K562 (cell line): Measurements from ENCODE around the gene DTNA. TPM values are rescaled to one million over a fixed set of nuclear protein-coding genes. Genes with fewer than 3 reads are reported as not detected.

ENCODE experiments used
- ATAC-seq: fragments of 200-7000 bp; cut with Tn5 transposase; 3 replicates; pipeline ENCODE4 v1.9.1; 2020; ENCODE audit warnings: moderate library complexity
- BruUV-seq: library from RNA; stranded (reverse); fragments of 400-500 nt; replicated peaks from 2 replicates; lab custom pipeline; 2021; lab: Mats Ljungman, UMichigan
- CTCF ChIA-PET: fragments of 300-600 bp; formaldehyde crosslinking; extraction: SDS; loops from one replicate; lab custom pipeline; 2021; ENCODE audit warnings: low intra/inter-chr PET ratio; lab: Yijun Ruan, JAX
- POLR2A ChIA-PET: fragments of 300-600, 350-650 bp; sonication (Branson Sonifier 250); formaldehyde crosslinking; extraction: SDS; loops from one replicate; lab custom pipeline; 2021; ENCODE audit warnings: antibody characterized with exemption, inconsistent platforms; lab: Yijun Ruan, JAX
- DNase-seq, 4 experiments: peaks; one replicate each; pipeline versions ENCODE4 v3.0.0 to v3.0.0-alpha.2; 2011 to 2018; ENCODE audit warnings: low spot score in 3 of 4, mixed read lengths in 3 of 4; ENCODE audit errors: extremely low read depth in 1 of 4
- FAIRE-seq: peaks from 2 replicates; lab custom pipeline; 2011; peaks lifted over from hg19 to GRCh38; lab: Jason Lieb, UNC
- H2AFZ ChIP-seq: 2 replicates; pipeline ENCODE4 v1.6.0; 2011; ENCODE audit warnings: low read depth, low read length, control low read depth, inconsistent platforms
- H3K27ac ChIP-seq: fragments of 200-600 bp; 3 replicates; pipeline ENCODE4 v1.8.0; 2011; ENCODE audit warnings: low read depth, mild to moderate bottlenecking, control low read depth, inconsistent platforms, low read length, moderate library complexity, mixed read lengths; ENCODE audit errors: extremely low read depth
- H3K27me3 ChIP-seq, 2 experiments: fragments of 300-600 bp in 1 of 2; 2 replicates in 1 of 2; 3 replicates in 1 of 2; pipeline versions ENCODE4 v1.6.0 to v1.8.0; 2011; ENCODE audit warnings: inconsistent platforms in 2 of 2, low read length in 2 of 2, mild to moderate bottlenecking in 1 of 2, mixed read lengths in 1 of 2, moderate library complexity in 1 of 2; ENCODE audit not compliant: control insufficient read depth in 2 of 2, insufficient read depth in 2 of 2
- H3K36me3 ChIP-seq: fragments of 300-600 bp; 3 replicates; pipeline ENCODE4 v1.8.0; 2011; ENCODE audit warnings: mild to moderate bottlenecking, low read length, inconsistent platforms; ENCODE audit not compliant: control insufficient read depth, insufficient read depth
- H3K4me1 ChIP-seq, 2 experiments: fragments of 200-600 bp in 1 of 2; replicated peaks in 1 of 2; 2 replicates in 1 of 2; 3 replicates in 1 of 2; pipeline versions ENCODE4 v1.5.1 to v1.8.0; 2011; ENCODE audit warnings: inconsistent platforms in 2 of 2, low read length in 2 of 2, mild to moderate bottlenecking in 1 of 2, mixed read lengths in 1 of 2, moderate library complexity in 1 of 2; ENCODE audit not compliant: control insufficient read depth in 2 of 2, insufficient read depth in 2 of 2
- H3K4me2 ChIP-seq: 2 replicates; pipeline ENCODE4 v1.6.1; 2011; ENCODE audit warnings: low read length, control low read depth, inconsistent platforms, mixed read lengths; ENCODE audit not compliant: insufficient read depth
- H3K4me3 ChIP-seq: fragments of 200-600 bp; sonication (generic), shearing (Covaris generic); 2 replicates; pipeline ENCODE4 v1.5.1; 2016; ENCODE audit warnings: control low read depth, inconsistent platforms
- H3K79me2 ChIP-seq: fragments of 200-600 bp; 3 replicates; pipeline ENCODE4 v1.8.0; 2011; ENCODE audit warnings: low read length, inconsistent platforms; ENCODE audit not compliant: control insufficient read depth, insufficient read depth
- H3K9ac ChIP-seq, 2 experiments: 2 replicates each; pipeline versions ENCODE4 v1.6.0 to v1.6.1; 2011; ENCODE audit warnings: low read depth in 2 of 2, low read length in 2 of 2, control low read depth in 1 of 2, inconsistent platforms in 1 of 2, mild to moderate bottlenecking in 1 of 2, mixed read lengths in 1 of 2; ENCODE audit not compliant: insufficient read depth in 1 of 2
- H3K9me1 ChIP-seq: one replicate; pipeline ENCODE4 v1.6.0; 2011; ENCODE audit warnings: inconsistent platforms, mild to moderate bottlenecking, low read length, moderate library complexity; ENCODE audit not compliant: control insufficient read depth, insufficient read depth
- H3K9me3 ChIP-seq: replicated peaks from 2 replicates; pipeline ENCODE4 v1.5.1; 2011; ENCODE audit warnings: low read depth, low read length, inconsistent platforms; ENCODE audit not compliant: control insufficient read depth, insufficient read depth
- H4K20me1 ChIP-seq: replicated peaks from 2 replicates; pipeline ENCODE4 v1.6.1; 2011; ENCODE audit warnings: low read length, inconsistent platforms, mixed read lengths; ENCODE audit not compliant: control insufficient read depth, insufficient read depth
- ARHGAP35 ChIP-seq: fragments of 450-650 bp; IDR thresholded peaks from 2 replicates; pipeline ENCODE4 v1.6.1; 2018; ENCODE audit not compliant: partially characterized antibody
- CHCHD3 ChIP-seq: fragments of 250-450 bp; sonication (Bioruptor Pico); IDR thresholded peaks from 2 replicates; pipeline ENCODE4 v2.1.2; 2022; ENCODE audit warnings: mild to moderate bottlenecking
- CLOCK ChIP-seq: fragments of 250-450 bp; sonication (Bioruptor Pico); IDR thresholded peaks from 2 replicates; pipeline ENCODE4 v1.4.0; 2020; ENCODE audit warnings: mild to moderate bottlenecking, moderate library complexity, borderline replicate concordance
- MECOM ChIP-seq: fragments of 250-450 bp; sonication (Bioruptor Pico); IDR thresholded peaks from 2 replicates; pipeline ENCODE4 v1.8.0; 2022; ENCODE audit warnings: inconsistent platforms
- NFIC ChIP-seq: fragments of 450-650 bp; IDR thresholded peaks from 2 replicates; pipeline ENCODE4 v1.6.1; 2017; ENCODE audit warnings: mild to moderate bottlenecking, inconsistent platforms
- POLR3A ChIP-seq: IDR thresholded peaks from 2 replicates; pipeline ENCODE4 v1.6.1; 2011; ENCODE audit warnings: borderline replicate concordance, mild to moderate bottlenecking, moderate library complexity; ENCODE audit not compliant: insufficient read length, insufficient read depth; ENCODE audit errors: extremely low read depth
- TCF7L2 ChIP-seq: fragments of 150-350 bp; IDR thresholded peaks from 2 replicates; pipeline ENCODE4 v1.6.1; 2016; ENCODE audit warnings: low read depth, mild to moderate bottlenecking, low read length, moderate library complexity
- TSC22D4 ChIP-seq: fragments of 450-650 bp; IDR thresholded peaks from 2 replicates; pipeline ENCODE4 v1.6.1; 2016; ENCODE audit warnings: missing genetic modification characterization, missing biosample characterization, control low read depth
- WGBS: fragments of 100-300 bp; shearing (Covaris generic); methylation state at CpG from one replicate; pipeline ENCODE4 v1.1.6; 2016; ENCODE audit warnings: low coverage, mixed read lengths; ENCODE audit not compliant: insufficient coverage; ENCODE audit errors: missing lambda C conversion rate; 5-methylcytosine and 5-hydroxymethylcytosine counted together
- in situ Hi-C: fragments of 300-500 bp; cut with MboI; formaldehyde crosslinking; loops from 4 replicates; pipeline ENCODE4 v1.15.0; 2018; ENCODE audit warnings: inconsistent platforms, mixed read lengths
- intact Hi-C: fragments of 100-400 bp; cut with micrococcal nuclease; formaldehyde crosslinking; loops from 2 replicates; pipeline ENCODE4 v1.14.2; 2022
- polyA plus RNA-seq, 8 experiments: library from polyadenylated mRNA; depleted of rRNA in 4 of 8; stranded (reverse) in 5 of 8; unstranded in 3 of 8; fragments of >200 nt; fragmentation: Nextera tagmentation in 2 of 8; fragmentation: Illumina TruSeq in 1 of 8; extraction: Ambion mirVana in 2 of 8; extraction: Trizol in 1 of 8; gene quantifications; 2 replicates each; pipeline versions ENCODE4 v1.2.1 to v1.2.3, GENCODE V29; 2011 to 2014; ENCODE audit warnings: inconsistent platforms in 1 of 8, missing spikeins in 1 of 8
- total RNA-seq, 7 experiments: library from RNA; depleted of rRNA in 6 of 7; stranded (reverse); fragments of >200 nt in 6 of 7; fragmentation: Illumina TruSeq in 2 of 7; extraction: Trizol in 2 of 7; gene quantifications; 2 replicates each; pipeline versions ENCODE4 v1.2.1 to v1.2.3, GENCODE V29; 2011 to 2021; ENCODE audit warnings: low replicate concordance in 1 of 7
- TF ChIP-seq, protein P1 (sequence below), 2 experiments: fragments of 450-650 bp in 1 of 2; sonication (generic) in 1 of 2; formaldehyde crosslinking in 1 of 2; IDR thresholded peaks; 2 replicates each; pipeline versions ENCODE4 v1.7.1 to v1.9.0; 2016 to 2022; ENCODE audit warnings: inconsistent platforms in 1 of 2, mild to moderate bottlenecking in 1 of 2, missing genetic modification reagents in 1 of 2

Gene DTNA
- total and polyA plus RNA-seq, 9 of the 15 experiments (the other 6 are each of a cell fraction or from before 2014, with no cell fraction given): 0.07 to 2.4 (median 0.22) TPM; not detected in 2

DNA sequence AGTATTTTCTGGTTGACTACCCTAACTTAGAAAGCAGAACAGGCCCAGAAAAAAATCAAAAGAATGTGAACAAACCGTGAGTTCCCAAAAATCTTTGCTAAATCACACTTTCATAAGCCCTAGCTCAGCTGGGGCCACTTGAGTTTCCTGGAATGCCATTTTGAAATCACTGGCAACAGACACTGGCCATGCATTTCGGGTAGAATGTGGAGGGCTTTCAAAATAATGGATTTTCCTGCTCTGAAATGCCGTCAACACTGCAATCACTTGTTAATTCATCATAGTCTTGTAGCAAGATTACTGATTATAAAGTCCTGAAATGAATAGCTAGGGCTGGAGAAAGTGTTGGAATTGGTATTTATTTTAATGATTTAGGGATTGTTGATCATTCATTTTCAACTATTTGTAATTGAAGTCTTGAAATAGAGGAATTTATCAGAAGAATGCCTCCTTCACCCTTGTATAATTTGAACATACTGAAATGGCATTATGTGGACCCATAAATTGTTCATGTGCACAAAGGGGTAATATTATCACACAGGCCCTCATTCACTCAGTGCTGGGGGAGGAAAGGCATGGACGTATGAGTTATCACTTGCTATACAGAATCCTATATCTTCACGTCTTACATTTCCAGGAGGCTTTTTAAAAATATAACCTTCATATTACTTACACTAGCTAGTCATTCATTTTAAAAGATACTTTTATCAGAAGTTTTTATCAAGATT lies 134.8 kb downstream of the DTNA start:
- TF ChIP-seq NFIC (no peak), ARHGAP35 (no peak), TCF7L2 (no peak), CLOCK (CRISPR knock-in tag) (no peak), MECOM (no peak), POLR3A (no peak), CHCHD3 (CRISPR knock-in tag) (no peak), TSC22D4 (no peak)
- TF ChIP-seq, protein P1, sequence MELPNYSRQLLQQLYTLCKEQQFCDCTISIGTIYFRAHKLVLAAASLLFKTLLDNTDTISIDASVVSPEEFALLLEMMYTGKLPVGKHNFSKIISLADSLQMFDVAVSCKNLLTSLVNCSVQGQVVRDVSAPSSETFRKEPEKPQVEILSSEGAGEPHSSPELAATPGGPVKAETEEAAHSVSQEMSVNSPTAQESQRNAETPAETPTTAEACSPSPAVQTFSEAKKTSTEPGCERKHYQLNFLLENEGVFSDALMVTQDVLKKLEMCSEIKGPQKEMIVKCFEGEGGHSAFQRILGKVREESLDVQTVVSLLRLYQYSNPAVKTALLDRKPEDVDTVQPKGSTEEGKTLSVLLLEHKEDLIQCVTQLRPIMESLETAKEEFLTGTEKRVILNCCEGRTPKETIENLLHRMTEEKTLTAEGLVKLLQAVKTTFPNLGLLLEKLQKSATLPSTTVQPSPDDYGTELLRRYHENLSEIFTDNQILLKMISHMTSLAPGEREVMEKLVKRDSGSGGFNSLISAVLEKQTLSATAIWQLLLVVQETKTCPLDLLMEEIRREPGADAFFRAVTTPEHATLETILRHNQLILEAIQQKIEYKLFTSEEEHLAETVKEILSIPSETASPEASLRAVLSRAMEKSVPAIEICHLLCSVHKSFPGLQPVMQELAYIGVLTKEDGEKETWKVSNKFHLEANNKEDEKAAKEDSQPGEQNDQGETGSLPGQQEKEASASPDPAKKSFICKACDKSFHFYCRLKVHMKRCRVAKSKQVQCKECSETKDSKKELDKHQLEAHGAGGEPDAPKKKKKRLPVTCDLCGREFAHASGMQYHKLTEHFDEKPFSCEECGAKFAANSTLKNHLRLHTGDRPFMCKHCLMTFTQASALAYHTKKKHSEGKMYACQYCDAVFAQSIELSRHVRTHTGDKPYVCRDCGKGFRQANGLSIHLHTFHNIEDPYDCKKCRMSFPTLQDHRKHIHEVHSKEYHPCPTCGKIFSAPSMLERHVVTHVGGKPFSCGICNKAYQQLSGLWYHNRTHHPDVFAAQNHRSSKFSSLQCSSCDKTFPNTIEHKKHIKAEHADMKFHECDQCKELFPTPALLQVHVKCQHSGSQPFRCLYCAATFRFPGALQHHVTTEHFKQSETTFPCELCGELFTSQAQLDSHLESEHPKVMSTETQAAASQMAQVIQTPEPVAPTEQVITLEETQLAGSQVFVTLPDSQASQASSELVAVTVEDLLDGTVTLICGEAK (IDR thresholded peaks at IDR 0.05): no peak
- TF ChIP-seq, protein P1 (CRISPR knock-in tag; IDR thresholded peaks at IDR 0.05): no peak
- H3K9me1 ChIP-seq: no peaks in the 10 kb centered on the region
- no peak for FAIRE-seq
- no peak overlapping the region for H3K4me2 ChIP-seq
- DNase-seq: no peak
- H3K4me3 ChIP-seq: no peak overlapping the region
- no peaks in the 10 kb centered on the region for H3K27me3 ChIP-seq
- CTCF ChIA-PET: no interaction called here
- no peaks in the 10 kb centered on the region for H3K79me2 ChIP-seq
- no peaks in the 10 kb centered on the region for H3K9me3 ChIP-seq
- no peak overlapping the region for H3K27ac ChIP-seq
- no peaks in the 10 kb centered on the region for H3K36me3 ChIP-seq
- H3K9ac ChIP-seq: no peak overlapping the region
- no peaks in the 10 kb centered on the region for H3K4me1 ChIP-seq
- ATAC-seq: no peak
- in situ Hi-C loops (no loop called here), intact Hi-C loops (no loop called here)
- no peaks in the 10 kb centered on the region for H4K20me1 ChIP-seq
- no peak overlapping the region for H2AFZ ChIP-seq
- WGBS: 0% methylated on average over 5 of the region's 5 CpGs
- POLR2A ChIA-PET: no interaction called here
- BruUV-seq: no TSS peak
